Activated T-cell treated with anti-CD3 and anti-CD28 coated beads for 1 hour (primary cell): ENCODE results near the gene ABHD4.
"Not testable (repeated sequence)": the region's sequence is repeated elsewhere in the genome, so short reads cannot be mapped to it uniquely, and the experiment has no call there.

Experiments used
- DNase-seq: peaks from one replicate; pipeline ENCODE4 v3.0.0-alpha.2; 2020; ENCODE audit warnings: low read depth

The ABHD4 gene

DNA sequence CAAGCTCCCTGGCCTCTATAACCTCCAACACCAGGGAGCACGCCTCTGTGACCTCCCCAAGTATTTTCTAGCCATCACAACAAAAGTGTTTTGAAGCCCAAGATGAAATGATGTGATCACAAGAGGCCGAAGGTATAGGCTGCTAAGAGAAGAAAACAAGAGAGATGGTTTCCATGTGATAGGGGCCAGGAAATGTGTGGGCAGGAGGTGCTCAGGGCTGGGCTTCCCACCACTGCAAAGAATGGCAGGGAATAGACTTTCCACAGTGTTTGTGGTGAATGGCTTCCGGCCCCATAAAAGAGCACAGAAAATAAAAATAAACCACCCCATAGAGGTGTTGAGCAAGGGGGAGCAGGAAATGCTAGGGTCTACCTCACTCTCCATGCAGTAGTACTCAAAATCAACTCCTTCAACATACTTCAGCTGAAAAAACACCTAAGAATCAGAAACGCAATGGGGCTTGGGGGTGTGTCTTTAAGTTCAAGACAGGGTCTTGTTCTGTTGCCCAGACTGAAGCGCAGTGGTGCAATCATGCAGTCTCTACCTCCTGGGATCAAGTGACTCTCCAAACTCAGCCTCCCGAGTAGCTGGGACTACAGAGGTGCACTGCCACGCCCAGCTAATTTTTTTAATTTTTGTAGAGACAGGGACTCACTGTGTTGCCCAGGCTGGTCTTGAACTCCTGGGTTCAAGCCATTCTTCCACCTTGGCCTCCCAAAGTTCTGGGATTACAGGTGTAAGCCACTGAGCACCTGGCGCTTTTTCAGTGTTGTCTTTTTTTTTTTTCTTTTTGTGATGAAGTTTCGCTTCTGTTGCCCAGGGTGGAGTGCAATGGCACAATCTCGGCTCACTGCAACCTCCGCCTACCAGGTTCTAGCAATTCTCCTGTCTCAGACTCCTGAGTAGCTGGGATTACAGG lies 36.2 kb upstream of the ABHD4 start:
- peak; percentile 52 for DNase-seq

DNA sequence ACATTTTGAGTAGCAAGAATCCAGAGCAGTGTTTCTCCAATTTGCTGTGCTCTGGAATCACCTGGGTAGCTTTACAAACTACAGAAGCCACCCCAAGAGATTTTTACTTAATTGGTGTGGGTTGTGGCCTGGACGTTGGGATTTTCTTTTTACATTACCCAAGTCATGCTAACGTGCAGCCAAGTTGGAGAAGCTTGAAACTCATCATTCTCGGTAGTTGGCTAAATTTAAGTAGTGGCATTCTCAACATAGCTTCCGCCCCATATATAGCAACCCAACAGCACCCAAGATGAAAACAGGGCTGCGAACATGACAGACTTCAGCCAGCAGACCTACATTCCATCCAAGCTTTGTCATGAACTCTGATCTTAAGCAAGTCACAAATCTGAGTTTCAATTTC lies 34.1 kb upstream of the ABHD4 start:
- DNase-seq, result no peak

DNA sequence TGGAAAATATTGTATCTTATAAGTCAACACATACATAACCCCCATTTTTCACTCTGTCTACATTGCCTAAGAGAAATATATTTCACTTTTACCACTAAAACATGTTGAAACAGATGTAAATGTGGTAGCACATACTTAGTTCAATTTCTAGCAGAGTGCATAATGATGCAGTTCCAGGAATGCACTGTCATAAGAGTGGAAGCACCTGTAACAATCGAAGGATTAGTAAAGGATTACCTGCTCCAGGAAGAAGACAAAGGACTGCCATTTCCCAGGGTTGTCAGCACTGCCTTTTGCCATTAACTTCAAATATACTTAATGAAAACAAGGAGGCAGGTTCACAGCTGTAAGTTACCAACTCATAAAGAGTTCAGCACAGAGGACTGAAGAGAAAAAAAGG lies 33.6 kb upstream of the ABHD4 start:
- no peak for DNase-seq

DNA sequence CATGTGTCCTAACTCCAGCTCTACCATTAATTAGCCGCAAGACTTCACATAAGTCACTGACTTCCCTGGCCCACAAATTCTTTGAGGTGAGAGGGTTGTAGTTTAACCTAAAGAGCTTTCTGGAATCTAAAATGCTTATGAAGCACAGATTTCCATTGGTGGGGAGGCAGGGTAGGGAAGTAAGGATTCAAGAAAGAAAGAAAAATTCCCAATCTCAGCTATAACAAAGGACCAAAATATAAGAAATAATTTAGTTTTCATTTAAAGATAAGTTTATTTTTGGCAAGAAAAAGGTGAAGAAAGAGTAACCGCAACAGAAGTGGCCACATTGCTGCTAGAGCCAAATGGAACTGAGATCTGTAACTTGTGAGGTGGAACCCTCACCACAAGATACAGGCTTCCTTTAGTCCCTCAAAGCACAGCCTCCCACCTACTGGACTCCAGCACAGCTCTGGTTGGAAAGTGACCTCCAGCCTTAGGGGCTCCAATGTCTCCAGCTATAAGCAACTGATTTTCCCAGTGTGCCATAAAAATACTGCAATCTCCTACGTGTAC lies 32.6 kb upstream of the ABHD4 start:
- DNase-seq, result no peak

DNA sequence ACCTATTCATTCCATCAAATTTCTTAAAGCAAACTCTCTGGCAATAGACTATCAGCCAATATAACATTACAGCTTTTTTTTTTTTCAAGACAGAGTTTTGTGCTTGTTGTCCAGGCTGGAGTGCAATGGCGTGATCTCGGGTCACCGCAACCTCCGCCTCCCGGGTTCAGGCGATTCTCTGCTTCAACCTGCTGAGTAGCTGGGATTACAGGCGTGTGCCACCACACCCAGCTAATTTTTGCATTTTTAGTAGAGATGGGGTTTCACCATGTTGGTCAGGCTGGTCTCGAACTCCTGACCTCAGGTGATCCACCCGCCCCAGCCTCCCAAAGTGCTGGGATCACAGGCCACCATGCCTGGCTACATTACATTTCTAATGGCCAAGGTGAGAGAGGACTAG lies 31.8 kb upstream of the ABHD4 start:
- not testable (repeated sequence) for DNase-seq

DNA sequence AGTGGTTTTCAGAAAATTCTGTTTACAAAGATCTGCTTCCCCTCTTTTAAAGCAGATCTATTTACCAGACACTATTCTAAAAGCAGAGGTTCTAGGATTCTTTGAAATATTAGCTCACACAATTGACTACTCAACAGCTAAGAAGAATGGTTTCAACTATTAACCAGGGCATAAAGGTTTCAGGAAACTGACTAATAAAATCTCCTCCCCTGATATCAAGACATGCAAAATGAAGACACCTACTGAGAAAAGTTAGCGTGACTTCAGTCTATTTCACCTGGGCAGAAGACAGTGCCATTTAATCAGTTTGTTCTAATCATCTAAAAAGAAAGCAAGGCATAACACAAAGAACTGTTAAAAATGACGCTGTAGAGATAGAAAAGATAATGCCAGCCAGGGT lies 31.3 kb upstream of the ABHD4 start:
- DNase-seq, result no peak

DNA sequence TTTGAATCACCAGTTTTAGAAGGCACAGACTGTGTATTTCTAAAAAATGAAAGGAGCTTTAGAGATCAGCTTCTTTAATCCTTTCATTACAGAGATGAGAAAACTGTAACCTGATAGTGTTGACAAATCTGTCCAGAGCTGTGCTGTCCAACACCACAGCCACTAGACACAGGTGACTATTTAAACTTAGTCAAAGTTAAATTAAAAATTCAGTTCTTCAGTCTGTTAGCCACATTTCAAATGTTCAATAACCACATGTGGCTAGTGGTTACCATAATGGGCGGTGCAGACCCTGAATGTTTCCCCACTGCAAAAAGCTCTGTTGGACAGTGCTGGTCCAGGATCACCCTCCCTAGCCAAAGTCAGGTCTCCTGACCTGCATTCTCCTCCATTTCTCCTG lies 30.7 kb upstream of the ABHD4 start:
- no peak for DNase-seq

DNA sequence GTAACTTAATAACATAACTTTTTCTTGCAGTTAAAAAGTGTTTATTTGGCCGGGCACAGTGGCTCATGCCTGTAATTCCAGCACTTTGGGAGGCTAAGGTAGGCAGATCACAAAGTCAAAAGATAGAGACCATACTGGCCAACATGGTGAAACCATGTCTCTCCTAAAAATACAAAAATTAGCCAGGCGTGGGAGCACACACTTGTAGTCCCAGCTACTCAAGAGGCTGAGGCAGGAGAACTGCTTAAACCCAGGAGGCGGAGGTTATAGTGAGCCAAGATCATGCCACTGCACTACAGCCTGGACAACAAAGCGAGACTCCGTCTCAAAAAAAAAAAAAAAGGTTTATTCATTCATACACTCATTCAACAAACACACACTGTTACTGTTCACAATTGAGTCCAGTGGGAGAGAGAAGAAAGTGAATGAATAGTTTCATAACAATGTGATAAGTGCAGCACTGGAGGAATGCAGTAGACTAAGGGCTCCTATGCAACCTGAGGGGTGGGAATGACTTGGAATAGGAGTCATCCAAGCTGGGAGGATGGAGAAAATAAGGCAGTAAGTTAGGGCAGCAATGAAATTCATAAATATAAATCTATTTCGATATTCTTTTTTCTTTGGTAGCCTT lies 28.9 kb upstream of the ABHD4 start:
- DNase-seq, result no peak

DNA sequence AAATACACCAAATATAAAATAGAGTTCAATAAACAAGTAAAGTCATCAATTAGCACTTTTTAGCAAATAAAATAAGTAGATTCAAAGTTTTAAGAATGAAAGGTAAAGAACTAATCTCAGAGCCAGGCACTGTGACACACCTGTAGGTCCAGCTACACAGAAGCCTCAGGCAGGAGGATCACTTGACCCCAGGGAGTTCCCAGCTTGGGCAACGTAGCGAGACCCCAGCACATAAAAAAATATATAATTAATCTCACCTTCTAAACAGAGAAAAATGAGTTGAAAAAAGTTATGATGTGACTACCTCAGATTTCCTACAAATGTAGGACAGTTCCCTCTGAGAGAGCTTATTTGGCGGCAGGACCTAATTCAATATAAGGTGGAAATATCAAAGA lies 28.4 kb upstream of the ABHD4 start:
- DNase-seq, result no peak

DNA sequence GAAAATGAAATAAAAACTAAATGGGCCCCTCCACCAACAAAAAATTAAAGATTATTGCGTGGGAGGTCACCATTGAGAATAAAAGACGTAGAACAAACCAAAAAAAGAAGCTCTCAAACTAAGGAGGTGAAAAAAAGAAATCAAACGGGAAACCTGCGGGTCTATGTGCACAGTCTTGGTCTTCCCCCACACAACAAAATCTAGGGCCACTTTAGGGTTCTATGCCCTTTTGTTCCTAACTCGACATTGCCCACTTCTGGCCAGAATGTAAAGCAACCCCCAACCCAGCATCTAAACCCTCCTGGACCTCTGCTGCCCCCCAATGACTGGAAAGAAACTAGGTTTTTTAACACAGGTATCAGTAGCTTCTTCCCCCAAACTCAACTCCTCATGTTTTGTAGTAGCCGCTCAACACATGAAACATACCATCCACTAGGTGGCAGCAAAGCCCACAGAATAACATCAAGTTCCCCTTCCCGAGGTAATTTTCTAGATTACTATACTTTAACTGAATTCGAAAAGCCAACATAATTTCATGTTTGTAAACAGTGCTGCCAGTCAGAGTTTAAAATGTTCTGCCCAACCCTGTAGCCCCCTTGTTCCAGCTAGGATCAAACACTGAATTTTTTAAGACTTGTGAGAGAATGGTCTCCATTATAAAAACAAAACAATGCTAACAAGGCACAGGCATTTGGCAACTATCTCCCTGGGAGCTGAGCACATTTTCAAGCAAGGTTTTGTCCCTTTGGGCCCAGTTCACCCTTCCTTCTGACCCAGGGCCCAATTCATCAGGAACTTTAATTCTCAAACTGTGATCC lies 27.8 kb upstream of the ABHD4 start:
- peak; percentile 67 for DNase-seq

DNA sequence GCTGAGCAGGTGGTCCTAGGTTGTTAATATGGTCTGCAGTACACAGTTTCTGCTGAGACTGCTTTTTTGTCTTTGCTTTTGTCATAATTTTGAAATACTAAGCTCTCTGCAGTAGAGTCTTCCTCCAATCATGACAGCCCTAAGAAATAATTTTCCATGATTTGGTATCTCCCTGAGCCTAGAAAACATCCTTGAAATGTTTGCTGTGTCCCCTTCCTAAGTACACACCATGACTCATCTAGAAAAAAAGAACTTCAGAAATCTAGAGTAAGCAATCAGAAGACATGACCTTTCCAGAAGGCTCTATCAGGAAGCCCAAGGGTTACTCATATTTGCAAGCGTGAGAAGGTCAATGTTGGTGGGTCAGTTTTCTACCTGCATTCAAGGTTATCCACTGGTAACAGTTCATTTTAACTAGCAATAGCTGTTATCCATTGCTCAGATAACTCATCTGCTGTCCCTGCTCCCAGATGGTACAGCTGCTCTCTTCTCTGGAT lies 25.5 kb upstream of the ABHD4 start:
- DNase-seq, result no peak

DNA sequence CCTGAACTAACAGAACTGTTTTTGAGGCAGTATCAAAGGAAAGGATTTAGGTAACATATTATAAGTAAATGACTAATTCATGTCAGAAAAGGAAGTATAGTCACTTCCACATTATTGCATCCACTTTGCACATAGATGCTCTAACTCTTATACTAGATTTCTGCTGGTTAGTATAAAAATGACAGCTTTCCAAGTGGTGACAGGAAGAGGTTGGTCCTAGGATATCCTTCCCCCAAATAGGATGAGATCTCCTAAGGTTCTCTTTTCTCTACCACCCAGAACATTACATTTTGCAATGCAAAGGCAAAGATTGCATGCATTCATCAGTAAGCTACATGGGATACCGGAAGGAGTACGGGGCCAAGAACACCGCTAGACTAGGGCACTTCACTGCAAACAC lies 24.3 kb upstream of the ABHD4 start:
- no peak for DNase-seq

DNA sequence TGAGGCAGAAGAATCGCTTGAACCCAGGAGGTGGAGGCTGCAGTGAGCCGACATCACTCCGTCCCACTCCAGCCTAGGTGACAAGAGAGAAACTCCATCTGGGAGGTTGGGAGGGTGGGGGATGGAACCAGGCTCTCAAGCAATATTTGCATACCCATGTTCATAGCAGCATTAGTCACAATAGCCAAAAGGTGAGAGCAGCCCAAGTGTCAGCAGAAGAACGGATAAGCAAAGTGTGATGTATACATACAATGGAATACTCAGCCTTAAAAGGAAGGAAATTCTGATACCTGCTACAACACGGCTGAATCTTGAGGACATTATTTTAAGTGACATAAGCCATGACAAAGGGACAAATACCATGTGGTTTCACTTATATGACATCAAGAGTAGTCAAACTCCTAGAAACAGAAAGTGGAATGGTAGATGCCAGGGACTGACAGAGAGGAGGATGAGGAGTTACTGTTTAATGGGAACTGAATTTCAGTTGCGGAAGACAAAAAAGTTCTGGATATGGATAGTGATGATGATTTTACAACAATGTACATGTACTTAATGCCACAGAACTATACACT lies 20.7 kb upstream of the ABHD4 start:
- no peak for DNase-seq

DNA sequence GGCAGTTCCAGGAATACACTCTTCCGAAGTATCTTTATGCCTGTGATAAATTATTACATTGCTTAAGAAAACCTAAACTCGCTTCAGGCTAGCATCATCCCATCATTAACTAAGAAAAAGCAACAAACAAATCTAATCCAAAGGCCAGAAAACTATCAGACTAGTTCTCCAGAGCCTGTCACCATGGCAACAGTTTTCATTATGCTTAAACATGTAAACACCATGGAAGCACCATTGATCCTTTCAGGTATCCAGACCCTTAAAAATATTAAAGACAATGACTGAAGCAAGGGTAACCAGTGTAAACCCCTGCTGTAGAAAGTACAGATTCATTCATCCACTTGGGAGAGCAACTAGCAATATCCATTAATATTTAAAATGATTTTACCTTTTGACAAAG lies 18.9 kb upstream of the ABHD4 start:
- no peak for DNase-seq

DNA sequence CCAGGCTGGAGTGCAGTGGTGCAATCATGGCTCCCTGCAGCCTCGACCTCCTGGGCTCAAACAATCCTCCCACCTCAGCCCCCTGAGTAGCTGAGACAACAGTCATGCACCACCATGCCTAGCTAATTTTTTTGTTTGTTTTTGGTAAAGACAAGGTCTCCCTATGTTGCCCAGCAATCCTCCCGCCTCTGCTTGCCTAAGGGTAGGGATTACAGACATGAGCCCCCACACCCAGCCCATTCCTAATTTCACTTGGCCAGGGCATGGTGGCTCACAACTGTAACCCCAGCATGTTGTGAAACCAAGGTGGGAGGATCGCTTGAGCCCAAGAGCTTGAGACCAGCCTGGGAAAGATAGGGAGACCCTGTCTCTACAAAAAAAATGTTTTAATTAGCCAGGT lies 18.2 kb upstream of the ABHD4 start:
- DNase-seq, result no peak

DNA sequence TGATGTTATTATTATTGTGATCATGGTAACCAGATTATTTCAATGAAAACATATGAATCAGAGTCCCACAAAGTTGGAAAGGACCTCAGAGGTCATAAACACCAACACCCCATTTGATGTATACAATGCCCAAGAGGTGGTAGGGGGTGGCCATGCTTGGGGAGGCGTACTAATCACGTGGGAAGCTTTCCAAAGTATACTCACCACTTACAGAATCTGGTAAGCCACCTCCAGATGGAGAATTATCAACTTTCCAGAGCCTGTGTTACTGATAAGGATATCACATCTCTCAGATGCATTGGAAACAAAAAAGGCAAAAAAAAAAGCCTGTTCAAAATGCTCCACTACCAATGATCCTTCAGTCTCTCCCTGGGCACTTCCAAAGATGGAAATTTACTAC lies 17.5 kb upstream of the ABHD4 start:
- DNase-seq, result no peak

DNA sequence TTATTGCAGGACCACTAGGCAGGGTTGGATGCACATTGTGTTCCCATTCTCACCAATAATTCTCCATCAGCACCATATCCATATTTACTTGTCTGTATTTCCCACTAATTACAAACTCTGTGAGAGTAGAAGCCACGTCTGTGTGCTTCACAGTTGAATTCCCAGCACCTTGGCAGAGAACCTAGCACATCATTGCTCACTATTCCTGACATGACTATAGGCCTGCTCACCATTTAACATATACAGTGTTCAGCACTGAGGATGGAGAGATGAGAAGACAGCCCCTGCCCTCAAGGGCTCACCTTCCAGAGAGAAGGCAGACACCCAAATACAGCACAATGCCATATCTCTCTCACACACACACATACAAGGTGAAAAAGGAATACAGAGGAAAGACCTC lies 14.1 kb upstream of the ABHD4 start:
- DNase-seq, result no peak

DNA sequence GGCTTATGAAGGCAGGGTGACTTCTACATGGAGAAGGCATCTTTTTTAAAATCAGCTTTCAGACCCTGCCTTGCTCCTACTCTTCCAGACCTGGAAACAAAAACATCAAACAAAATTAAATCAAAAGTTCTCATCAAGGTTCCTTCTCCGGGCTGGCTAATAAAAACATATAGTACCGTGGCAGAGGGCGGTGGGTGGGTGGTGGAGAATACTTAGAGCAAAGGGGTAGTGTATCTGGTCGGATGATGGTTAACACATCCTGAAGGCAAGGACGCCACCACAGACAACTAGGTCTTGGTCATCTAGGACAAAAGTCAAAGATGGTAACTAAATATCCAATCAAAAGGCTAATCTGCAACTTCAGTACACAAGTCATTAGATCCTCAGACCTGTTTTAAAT lies 10.9 kb upstream of the ABHD4 start:
- DNase-seq, result no peak

DNA sequence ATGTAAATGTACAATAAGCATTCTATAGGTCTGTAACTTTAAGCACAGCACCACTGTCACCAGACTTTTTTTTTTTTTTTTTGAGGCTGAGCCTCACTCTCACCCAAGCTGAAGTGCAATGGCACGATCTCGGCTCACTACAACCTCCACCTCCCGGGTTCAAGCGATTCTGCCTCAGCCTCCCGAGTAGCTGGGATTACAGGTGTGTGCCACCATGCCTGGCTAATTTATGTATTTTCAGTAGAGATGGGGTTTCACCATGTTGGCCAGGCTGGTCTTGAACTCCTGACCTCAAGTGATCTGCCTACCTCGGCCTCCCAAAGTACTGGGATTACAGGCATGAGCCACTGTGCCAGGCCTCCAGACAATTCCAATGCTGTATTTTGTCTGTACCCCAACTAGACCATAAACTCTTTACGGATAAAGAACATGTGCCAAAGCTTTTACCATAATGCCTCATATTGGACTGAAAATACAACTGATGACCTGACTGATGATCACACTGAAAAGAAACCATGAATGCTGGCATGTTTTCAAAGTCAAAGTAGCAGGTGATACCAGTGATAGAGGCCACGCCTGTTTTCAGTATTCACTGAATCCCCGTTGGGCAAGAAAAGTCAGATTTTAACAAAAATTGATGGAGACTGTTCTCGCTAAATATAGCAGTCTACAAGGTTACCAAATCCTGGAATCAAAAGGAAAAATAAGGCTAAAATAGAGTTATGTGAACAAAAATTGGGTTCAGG lies 10.2 kb upstream of the ABHD4 start:
- DNase-seq, result not testable (repeated sequence)

DNA sequence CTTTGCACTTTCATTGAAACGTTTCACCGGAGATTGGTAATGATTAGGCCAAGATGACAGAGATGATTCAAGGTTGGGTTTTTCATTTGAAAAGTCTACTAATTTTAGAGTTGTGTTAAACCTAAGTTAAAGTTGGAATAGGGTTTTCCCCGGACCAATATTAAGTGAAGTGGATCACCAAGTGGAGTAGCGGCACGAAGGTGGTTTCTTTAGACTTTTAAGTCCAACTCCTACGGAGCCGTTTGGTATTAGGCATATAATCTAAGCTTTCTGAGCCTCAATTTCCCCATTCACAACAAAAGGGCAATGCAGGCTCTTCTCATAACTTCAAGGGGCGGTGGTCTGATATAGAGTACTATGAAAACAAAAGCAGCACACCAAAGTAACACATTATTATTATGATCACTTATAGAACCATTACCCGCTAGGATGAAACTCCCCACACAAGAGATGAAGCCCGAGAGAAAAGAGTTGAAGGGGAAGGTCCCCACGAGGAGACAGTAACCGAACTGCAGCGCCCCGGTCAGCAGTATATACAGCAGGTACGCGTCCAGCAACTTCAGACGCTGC lies 9.5 kb upstream of the ABHD4 start:
- no peak for DNase-seq
